Trophoblast cell (in vitro differentiated cells and primary cell): ENCODE results near the gene CDC27.
A peak's percentile ranks its signal among the peaks of the same experiment; 100 is the strongest.
"Not testable (repeated sequence)": the region's sequence is repeated elsewhere in the genome, so short reads cannot be mapped to it uniquely, and the experiment has no call there.

Source experiments
- DNase-seq, 2 donors: peaks; one replicate each; pipeline ENCODE4 v3.0.0-alpha.2; 2016
- H2AFZ ChIP-seq: 2 replicates; pipeline ENCODE4 v1.6.1; 2013; ENCODE audit warnings: low read length, moderate library complexity, mild to moderate bottlenecking; ENCODE audit not compliant: insufficient read depth, poor library complexity
- H2AK5ac ChIP-seq: 2 replicates; pipeline ENCODE4 v1.6.1; 2013; ENCODE audit warnings: mild to moderate bottlenecking, low read length
- H2BK120ac ChIP-seq: 2 replicates; pipeline ENCODE4 v1.6.1; 2013; ENCODE audit warnings: low read length, mild to moderate bottlenecking, moderate library complexity; ENCODE audit not compliant: insufficient read depth, poor library complexity
- H2BK12ac ChIP-seq: 2 replicates; pipeline ENCODE4 v1.6.1; 2013; ENCODE audit warnings: mild to moderate bottlenecking, low read length, moderate library complexity
- H2BK5ac ChIP-seq: 2 replicates; pipeline ENCODE4 v1.6.1; 2013; ENCODE audit warnings: low read length, low read depth, moderate library complexity, mild to moderate bottlenecking; ENCODE audit not compliant: poor library complexity
- H3K14ac ChIP-seq: 2 replicates; pipeline ENCODE4 v1.6.1; 2013; ENCODE audit warnings: mild to moderate bottlenecking, low read length
- H3K18ac ChIP-seq: 2 replicates; pipeline ENCODE4 v1.6.1; 2013; ENCODE audit warnings: mild to moderate bottlenecking, low read length
- H3K23ac ChIP-seq: 2 replicates; pipeline ENCODE4 v1.6.1; 2013; ENCODE audit warnings: low read length
- H3K27ac ChIP-seq: 2 replicates; pipeline ENCODE4 v1.5.1; 2013; ENCODE audit warnings: low read depth, mild to moderate bottlenecking, inconsistent platforms, low read length, moderate library complexity
- H3K27me3 ChIP-seq: 2 replicates; pipeline ENCODE4 v1.6.1; 2013; ENCODE audit warnings: inconsistent platforms, mild to moderate bottlenecking, low read length, moderate library complexity; ENCODE audit not compliant: insufficient read depth
- H3K36me3 ChIP-seq, 2 experiments: 1 replicate in 1 of 2; 2 replicates in 1 of 2; pipeline ENCODE4 v1.6.1; 2013; ENCODE audit warnings: low read length in 2 of 2, mild to moderate bottlenecking in 2 of 2, moderate library complexity in 1 of 2; ENCODE audit not compliant: insufficient read depth in 2 of 2, control insufficient read depth in 1 of 2
- H3K4ac ChIP-seq: 2 replicates; pipeline ENCODE4 v1.6.1; 2013; ENCODE audit warnings: low read depth, mild to moderate bottlenecking, low read length, moderate library complexity
- H3K4me1 ChIP-seq, 2 experiments: 1 replicate in 1 of 2; 2 replicates in 1 of 2; pipeline ENCODE4 v1.6.1; 2013; ENCODE audit warnings: low read length in 2 of 2, mild to moderate bottlenecking in 2 of 2, moderate library complexity in 1 of 2; ENCODE audit not compliant: insufficient read depth in 2 of 2, control insufficient read depth in 1 of 2
- H3K4me2 ChIP-seq: 2 replicates; pipeline ENCODE4 v1.6.1; 2013; ENCODE audit warnings: inconsistent platforms, mild to moderate bottlenecking, low read length, moderate library complexity
- H3K4me3 ChIP-seq: 2 replicates; pipeline ENCODE4 v1.5.1; 2013; ENCODE audit warnings: mild to moderate bottlenecking, low read depth, low read length, inconsistent platforms
- H3K79me1 ChIP-seq: one replicate; pipeline ENCODE4 v1.6.1; 2013; ENCODE audit warnings: low read length
- H3K79me2 ChIP-seq: 2 replicates; pipeline ENCODE4 v1.6.1; 2013; ENCODE audit warnings: low read length, mild to moderate bottlenecking; ENCODE audit not compliant: control insufficient read depth, insufficient read depth, poor library complexity
- H3K9ac ChIP-seq: 2 replicates; pipeline ENCODE4 v1.6.1; 2013; ENCODE audit warnings: mild to moderate bottlenecking, low read length
- H3K9me3 ChIP-seq: 2 replicates; pipeline ENCODE4 v1.6.1; 2013; ENCODE audit warnings: low read depth, mild to moderate bottlenecking, control low read depth, inconsistent platforms, low read length; ENCODE audit not compliant: insufficient read depth
- H4K12ac ChIP-seq: 2 replicates; pipeline ENCODE4 v1.6.1; 2013; ENCODE audit warnings: low read depth, mild to moderate bottlenecking, low read length, moderate library complexity
- H4K8ac ChIP-seq: 2 replicates; pipeline ENCODE4 v1.6.1; 2013; ENCODE audit warnings: low read depth, mild to moderate bottlenecking, low read length, moderate library complexity
- H4K91ac ChIP-seq: one replicate; pipeline ENCODE4 v1.6.1; 2013; ENCODE audit warnings: low read depth, mild to moderate bottlenecking, low read length, moderate library complexity
- WGBS: extraction: QIAGEN DNeasy Blood & Tissue Kit; methylation state at CpG from one replicate; pipeline ENCODE4 v1.1.7; 2013; ENCODE audit warnings: missing lambda C conversion rate; ENCODE audit not compliant: insufficient read length, insufficient coverage; ENCODE audit errors: extremely low coverage; 5-methylcytosine and 5-hydroxymethylcytosine counted together

The CDC27 gene

DNA sequence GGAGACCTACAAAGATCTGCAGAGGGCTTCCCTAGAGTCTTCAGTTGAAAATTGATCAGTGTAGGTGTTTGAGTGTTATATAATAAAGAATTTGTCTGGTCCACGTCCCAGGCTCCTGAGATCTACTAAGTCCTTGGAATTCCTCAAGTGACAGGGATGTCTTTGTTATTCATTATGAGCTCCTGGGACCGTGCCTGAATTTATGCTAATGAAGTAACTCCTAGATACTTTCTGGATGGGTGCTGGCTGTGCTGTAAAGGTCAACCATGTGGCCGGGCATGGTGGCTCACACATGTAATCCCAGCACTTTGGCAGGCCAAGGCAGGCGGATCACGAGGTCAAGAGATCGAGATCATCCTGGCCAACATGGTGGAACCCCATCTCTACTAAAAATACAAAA lies 43.7 kb downstream of the CDC27 start:
- Histone ChIP-seq H4K91ac (no peak overlapping the region), H3K9me3 (no peaks in the 10 kb centered on the region), H3K4me3 (no peak overlapping the region), H3K4me2 (no peak overlapping the region), H2AK5ac (no peak overlapping the region), H3K23ac (no peak overlapping the region), H2BK120ac (no peak overlapping the region), H3K4ac (no peak overlapping the region), H3K79me2 (no peaks in the 10 kb centered on the region), H2AFZ (no peak overlapping the region), H3K27me3 (no peaks in the 10 kb centered on the region), H4K12ac (no peak overlapping the region), H3K27ac (no peak overlapping the region), H3K36me3 (peaks cover 27 to 31% of the 10 kb centered on the region in 2 experiments), H3K4me1 (no peaks in the 10 kb centered on the region), H4K8ac (no peak overlapping the region), H3K18ac (no peak overlapping the region), H3K79me1 (no peaks in the 10 kb centered on the region), H2BK5ac (no peak overlapping the region), H3K14ac (no peak overlapping the region), H3K9ac (no peak overlapping the region), H2BK12ac (no peak overlapping the region)
- DNase-seq = no peak
- no CpG with 5 or more reads among the region's 6 CpGs for WGBS

GRCh38 chr17:47135235-47135634 lies 53.9 kb downstream of the CDC27 start:
- DNase-seq = no peak
- H3K27ac ChIP-seq = no peak overlapping the region
- H3K36me3 ChIP-seq = peaks cover 11 to 13% of the 10 kb centered on the region in 2 experiments
- no peak overlapping the region for H3K18ac ChIP-seq
- H4K12ac ChIP-seq = no peak overlapping the region
- no peak overlapping the region for H3K4me2 ChIP-seq
- no peak overlapping the region for H4K8ac ChIP-seq
- WGBS = no CpG with 5 or more reads among the region's 1 CpG
- no peak overlapping the region for H2BK12ac ChIP-seq
- H3K9me3 ChIP-seq = no peaks in the 10 kb centered on the region
- H4K91ac ChIP-seq = no peak overlapping the region
- no peak overlapping the region for H3K4me3 ChIP-seq
- H2BK5ac ChIP-seq = no peak overlapping the region
- no peaks in the 10 kb centered on the region for H3K79me1 ChIP-seq
- H3K27me3 ChIP-seq = no peaks in the 10 kb centered on the region
- no peak overlapping the region for H2AK5ac ChIP-seq
- no peak overlapping the region for H2AFZ ChIP-seq
- H3K14ac ChIP-seq = no peak overlapping the region
- H3K4me1 ChIP-seq = no peaks in the 10 kb centered on the region
- no peak overlapping the region for H3K23ac ChIP-seq
- no peak overlapping the region for H3K9ac ChIP-seq
- no peaks in the 10 kb centered on the region for H3K79me2 ChIP-seq
- H2BK120ac ChIP-seq = no peak overlapping the region
- H3K4ac ChIP-seq = no peak overlapping the region

DNA sequence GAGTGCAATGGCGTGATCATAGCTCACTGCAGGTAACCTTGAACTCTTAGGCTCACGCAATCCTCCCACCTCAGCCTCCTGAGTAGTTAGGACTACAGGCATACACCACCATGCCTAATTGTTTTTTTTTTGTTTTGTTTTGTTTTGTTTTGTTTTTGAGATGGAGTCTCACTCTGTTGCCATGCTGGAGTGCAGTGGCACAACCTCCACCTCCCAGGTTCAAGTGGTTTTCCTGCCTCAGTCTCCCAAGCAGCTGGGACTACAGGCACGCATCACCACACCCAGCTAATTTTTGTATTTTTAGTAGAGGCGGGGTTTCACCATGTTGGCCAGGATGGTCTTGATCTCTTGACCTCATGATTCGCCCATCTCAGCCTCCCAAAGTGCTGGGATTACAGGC lies 54.7 kb downstream of the CDC27 start:
- not testable (repeated sequence) for H3K79me1 ChIP-seq, H3K18ac ChIP-seq, DNase-seq, H2BK120ac ChIP-seq, H4K91ac ChIP-seq, H3K27ac ChIP-seq, H3K9me3 ChIP-seq, H2AK5ac ChIP-seq, H3K4me1 ChIP-seq, H3K79me2 ChIP-seq, H3K14ac ChIP-seq, H3K4me2 ChIP-seq, H2AFZ ChIP-seq, H3K23ac ChIP-seq, H3K9ac ChIP-seq, H3K27me3 ChIP-seq, H2BK12ac ChIP-seq, H3K4me3 ChIP-seq, H2BK5ac ChIP-seq, H4K12ac ChIP-seq, H3K4ac ChIP-seq, H4K8ac ChIP-seq
- no CpG with 5 or more reads among the region's 5 CpGs for WGBS
- peaks cover 8 to 13% of the 10 kb centered on the region in 2 experiments for H3K36me3 ChIP-seq

DNA sequence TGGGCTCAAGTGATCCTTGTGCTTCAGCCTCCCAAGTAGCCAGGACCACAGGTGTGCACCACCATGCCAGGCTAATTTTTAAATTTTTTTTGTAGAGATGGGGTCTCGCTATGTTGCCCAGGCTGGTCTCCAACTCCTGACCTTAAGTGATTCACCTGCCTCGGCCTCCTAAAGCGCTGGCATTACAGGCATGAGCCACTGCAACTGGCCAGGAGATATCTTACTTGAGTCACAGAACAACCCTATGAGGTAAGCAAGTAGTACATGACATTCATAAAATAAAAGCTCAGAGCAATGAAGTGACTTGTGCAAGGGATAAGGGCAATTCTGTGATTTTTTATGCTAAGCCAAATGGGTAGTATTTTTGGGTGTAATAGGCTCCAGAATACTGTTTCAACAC lies 57.3 kb downstream of the CDC27 start:
- H3K4me3 ChIP-seq = no peak overlapping the region
- H3K9me3 ChIP-seq = no peaks in the 10 kb centered on the region
- H2BK5ac ChIP-seq = no peak overlapping the region
- H3K14ac ChIP-seq = no peak overlapping the region
- DNase-seq = peak; percentile 59 to 74
- no peak overlapping the region for H3K9ac ChIP-seq
- H2BK120ac ChIP-seq = no peak overlapping the region
- H4K12ac ChIP-seq = no peak overlapping the region
- H3K27ac ChIP-seq = no peak overlapping the region
- H3K4me1 ChIP-seq = no peaks in the 10 kb centered on the region
- no peak overlapping the region for H2AK5ac ChIP-seq
- no CpG with 5 or more reads among the region's 3 CpGs for WGBS
- no peak overlapping the region for H2AFZ ChIP-seq
- H3K79me1 ChIP-seq = no peaks in the 10 kb centered on the region
- no peaks in the 10 kb centered on the region for H3K27me3 ChIP-seq
- no peak overlapping the region for H3K4ac ChIP-seq
- H3K23ac ChIP-seq = no peak overlapping the region
- no peaks in the 10 kb centered on the region for H3K79me2 ChIP-seq
- no peak overlapping the region for H3K18ac ChIP-seq
- no peak overlapping the region for H4K91ac ChIP-seq
- H3K36me3 ChIP-seq = peaks cover 10 to 23% of the 10 kb centered on the region in 2 experiments
- no peak overlapping the region for H2BK12ac ChIP-seq
- no peak overlapping the region for H3K4me2 ChIP-seq
- no peak overlapping the region for H4K8ac ChIP-seq
